ENCODE measurements around the gene HMGA1. TPM values are rescaled to one million over a fixed set of nuclear protein-coding genes. Genes with fewer than 3 reads are reported as not detected.

The HMGA1 gene
- total RNA-seq, 1 experiment from 2014 or later, result 1,158 TPM

DNA sequence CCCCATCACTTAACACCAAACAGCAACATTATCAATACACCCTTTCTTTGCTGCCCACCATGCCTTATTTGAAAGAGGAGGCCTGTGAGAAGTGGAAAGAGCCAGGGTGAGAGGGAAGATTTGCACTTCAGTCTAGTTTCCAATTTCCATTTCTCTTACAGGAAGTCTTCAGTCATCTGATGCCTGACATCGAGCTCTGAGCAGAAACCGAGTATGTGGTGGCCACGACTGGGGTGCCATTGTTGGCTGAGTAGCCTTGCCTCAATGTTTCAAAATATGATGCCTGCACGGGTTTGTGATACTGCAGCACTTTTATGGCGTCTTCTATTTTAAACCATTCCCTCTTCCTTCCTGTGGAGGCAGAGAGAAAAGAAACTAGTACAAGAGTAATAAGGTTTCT lies 51.9 kb downstream of the HMGA1 start:
- DNase-seq (ENCODE audit: low spot score), result no peak

DNA sequence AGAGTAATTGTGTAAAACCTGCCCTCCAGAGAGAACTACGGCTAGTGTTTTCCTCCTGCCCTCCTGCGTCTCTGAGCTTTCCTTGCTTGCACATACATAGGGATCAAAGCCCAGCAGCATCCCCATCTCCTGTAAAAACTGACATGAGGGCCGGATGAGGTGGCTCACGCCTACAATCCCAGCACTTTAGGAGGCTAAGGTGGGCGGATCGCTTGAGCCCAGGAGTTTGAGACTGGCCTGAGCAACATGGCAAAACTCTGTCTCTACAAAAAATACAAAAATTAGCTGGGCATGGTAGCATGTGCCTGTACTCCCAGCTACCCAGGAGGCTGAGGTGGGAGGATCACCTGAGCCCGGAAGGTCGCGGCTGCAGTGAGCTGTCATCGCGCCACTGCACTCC lies 52.5 kb downstream of the HMGA1 start:
- no peak for DNase-seq (ENCODE audit: low spot score)

DNA sequence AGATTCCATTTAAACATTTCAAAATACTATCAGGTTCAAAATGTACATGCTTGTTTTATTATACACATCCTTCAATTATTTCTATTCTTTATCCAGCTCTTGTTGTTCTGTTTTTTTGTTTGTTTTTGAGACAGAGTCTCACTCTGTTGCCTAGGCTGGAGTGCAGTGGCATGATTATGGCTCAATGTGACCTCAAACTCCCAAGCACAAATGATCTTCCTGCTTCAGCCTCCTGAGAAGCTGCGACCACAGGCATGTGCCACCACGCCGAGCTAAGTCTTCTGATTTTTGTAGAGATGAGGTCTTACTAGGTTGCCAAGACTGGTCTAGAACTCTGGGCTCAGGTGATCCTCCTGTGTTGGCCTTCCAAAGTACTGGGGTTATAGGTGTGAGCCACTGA lies 56.3 kb downstream of the HMGA1 start:
- DNase-seq (ENCODE audit: low spot score), result no peak

DNA sequence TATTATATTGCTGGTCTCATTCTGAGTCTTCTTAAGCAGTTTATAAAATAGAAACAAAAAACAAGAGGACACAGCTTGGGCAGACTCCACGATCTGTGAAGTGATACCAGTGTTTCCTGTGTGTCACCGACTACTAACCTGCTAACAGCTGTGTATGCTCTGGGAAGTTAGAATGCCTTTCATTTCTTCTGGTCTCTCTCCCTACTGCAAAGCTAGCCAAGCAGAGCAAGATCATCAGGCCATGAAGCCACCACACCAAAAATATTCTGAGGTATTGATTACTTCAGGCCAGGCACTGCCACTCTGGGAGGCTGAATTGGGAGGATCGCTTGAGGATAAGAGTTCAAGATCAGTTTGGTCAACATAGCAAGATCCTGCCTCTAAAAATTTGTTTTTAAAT lies 59.0 kb downstream of the HMGA1 start:
- no peak for DNase-seq (ENCODE audit: low spot score)

Small RNAs within 50 kb of the gene (small RNA-seq; reads per million reads assigned to genes)
- not detected for gene MIR6835

Other genes starting within 250 kb of the HMGA1 start
- gene GRM4, start 90.8 kb upstream of the HMGA1 start, total RNA-seq (2014; rRNA removed; shearing (Covaris generic)), result not detected in 2 replicates
- gene SMIM29, start 12.1 kb downstream of the HMGA1 start, total RNA-seq (2014; rRNA removed; shearing (Covaris generic)), result 25.2 and 26.8 TPM in 2 replicates
- 20.0 and 20.7 TPM in 2 replicates for gene NUDT3, start 155.8 kb downstream of the HMGA1 start, total RNA-seq (2014; rRNA removed; shearing (Covaris generic))
- 2,917 and 3,132 TPM in 2 replicates for gene RPS10, start 189.2 kb downstream of the HMGA1 start, total RNA-seq (2014; rRNA removed; shearing (Covaris generic))
- gene PACSIN1, start 229.2 kb downstream of the HMGA1 start, total RNA-seq (2014; rRNA removed; shearing (Covaris generic)), result 0.03 and 0.08 TPM in 2 replicates